Hypothalamus (tissue), 51 donors: ENCODE results near the gene TDRD3.
"Not testable (repeated sequence)": the region's sequence is repeated elsewhere in the genome, so short reads cannot be mapped to it uniquely, and the experiment has no call there.

Source experiments
- DNase-seq, 51 donors: peaks; one replicate each; lab custom pipeline; 2025; lab: John Stamatoyannopoulos, UW

TDRD3 gene

DNA sequence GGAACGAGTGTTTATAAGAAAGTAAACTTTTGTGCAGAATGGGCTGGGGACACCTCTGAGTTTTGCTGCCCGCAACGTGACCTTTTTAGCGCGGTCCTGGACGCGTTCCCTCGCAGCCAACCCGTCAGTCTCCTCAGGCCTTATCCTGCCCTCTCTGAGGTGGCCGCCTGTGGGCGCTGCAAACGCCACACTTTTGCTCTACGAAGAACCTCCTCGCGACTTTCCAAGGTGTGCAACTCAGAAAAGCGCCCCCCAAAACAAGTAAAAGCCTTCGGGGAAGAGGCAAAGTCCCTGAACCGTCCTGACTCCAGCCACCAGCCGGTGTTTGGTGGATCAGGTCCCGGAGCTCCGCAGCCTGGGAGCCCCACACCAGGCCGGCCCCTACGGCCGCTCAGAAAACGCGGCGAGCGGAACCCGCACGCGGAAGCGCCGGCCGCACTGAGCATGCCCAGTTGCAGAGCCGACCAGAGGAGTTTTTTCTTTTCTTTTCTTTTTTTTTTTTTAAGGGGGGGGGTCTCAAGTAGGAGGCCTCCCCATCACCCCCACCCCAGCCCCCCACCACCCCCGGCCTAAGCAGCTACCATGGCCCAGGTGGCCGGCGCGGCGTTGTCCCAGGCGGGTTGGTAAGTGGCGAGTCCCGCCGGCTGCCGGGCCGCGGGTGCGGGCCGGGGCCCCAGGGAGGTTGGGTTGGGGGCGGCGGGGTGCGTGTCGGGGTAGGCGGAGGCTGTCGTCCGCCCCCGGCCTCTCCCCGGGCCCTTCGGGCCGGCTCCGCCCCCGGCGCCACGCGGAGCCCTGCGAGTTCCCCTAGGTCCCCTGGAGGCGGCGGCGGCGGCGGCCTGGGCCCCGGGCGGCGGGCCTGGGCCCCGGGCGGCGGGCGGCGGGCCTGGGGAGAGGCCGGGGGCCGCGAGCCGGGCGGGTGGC, at the start of gene TDRD3:
TDRD3 (plus strand) TSS at position 438 of the 921 bp plus-strand sequence; CDS start at position 583, 145 bp downstream.
- DNase-seq = peak; percentile 50 to 96 (median 80)

DNA sequence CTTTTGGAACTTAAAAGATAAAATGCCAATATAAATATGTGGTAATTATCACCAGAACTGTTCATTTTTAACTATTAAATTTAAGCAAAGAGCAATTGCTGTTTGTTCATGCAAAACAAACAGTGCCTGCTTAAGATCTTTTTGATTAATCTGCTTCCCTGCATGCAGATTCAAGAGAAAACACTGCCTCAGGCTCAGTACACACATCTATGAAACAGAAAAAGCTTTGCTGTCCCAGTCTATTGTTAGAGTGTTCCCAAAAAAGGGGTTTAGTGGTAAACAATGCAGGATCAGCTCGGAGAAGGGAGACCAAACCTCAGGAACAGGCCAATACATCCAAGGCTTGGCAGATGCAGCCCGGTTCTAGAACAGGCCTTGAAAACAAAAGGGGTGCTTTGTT, 49.3 kb upstream of the TDRD3 start:
- DNase-seq = no peak

DNA sequence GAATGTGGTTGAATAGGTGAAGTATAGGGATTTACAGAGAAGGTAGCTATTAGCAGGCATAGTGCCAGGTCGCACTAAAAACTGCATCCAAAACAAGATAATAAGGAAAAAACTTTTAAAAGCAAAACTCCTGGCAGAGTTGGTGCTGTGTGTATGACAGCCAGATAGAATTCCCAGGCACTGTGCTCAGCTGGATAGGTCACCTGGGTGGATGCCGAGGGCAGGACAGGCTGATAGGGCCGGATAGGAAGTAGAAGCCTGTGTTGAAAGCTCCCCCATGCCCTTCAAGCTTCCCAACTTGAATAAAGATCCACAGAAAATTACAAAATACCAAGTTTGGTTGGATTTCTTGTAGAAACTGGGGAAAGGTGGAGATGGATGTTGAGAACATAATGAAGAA, 48.9 kb upstream of the TDRD3 start:
- no peak for DNase-seq

DNA sequence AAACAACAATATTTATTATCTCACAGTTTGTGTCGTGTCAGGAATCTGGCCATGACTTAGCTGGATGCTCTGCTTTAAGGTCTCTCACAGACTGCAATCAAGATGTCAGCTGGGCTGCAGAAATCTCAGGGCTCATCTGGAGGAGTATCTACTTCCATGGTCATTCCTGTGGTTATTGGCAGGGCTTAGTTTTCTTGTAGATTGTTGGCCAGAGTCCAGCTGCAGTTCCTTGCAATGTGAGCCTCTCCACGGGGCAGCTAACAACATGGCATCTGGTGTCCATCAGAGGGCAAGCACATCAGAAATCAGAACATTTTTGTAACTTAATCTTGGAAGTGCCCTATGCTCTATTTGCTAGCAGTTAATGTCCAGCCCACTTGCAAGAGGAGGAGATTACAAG, 45.7 kb upstream of the TDRD3 start:
- DNase-seq = no peak

- no peak for DNase-seq
Observed at GRCh38 chr13:60351855-60352615, 45.0 kb upstream of the TDRD3 start.

DNA sequence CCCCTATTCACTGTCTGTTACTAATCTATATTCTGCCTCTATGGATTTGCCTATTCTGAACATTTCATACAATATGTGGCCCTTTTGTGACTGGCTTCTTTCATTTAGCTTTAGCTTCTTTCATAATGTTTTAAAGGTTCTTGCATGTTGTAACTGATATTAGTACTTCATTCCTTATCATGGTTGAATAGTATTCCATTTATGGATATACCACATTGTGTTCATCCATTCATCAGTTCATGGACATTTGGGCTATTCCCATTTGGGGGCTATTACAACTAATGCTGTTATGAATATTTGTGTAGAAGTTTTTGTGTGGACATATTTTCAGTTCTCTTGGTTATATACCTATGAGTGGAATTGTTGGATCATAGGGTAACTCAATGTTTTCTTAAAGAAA, 44.4 kb upstream of the TDRD3 start:
- DNase-seq = no peak

GRCh38 chr13:60355056-60355455, 42.0 kb upstream of the TDRD3 start:
- no peak for DNase-seq

- no peak for DNase-seq
Observed at GRCh38 chr13:60356970-60357369, 40.0 kb upstream of the TDRD3 start.

- no peak for DNase-seq
Observed at GRCh38 chr13:60358453-60358852, 38.6 kb upstream of the TDRD3 start.

- no peak for DNase-seq
Observed at GRCh38 chr13:60363288-60363687, 33.7 kb upstream of the TDRD3 start.

GRCh38 chr13:60369242-60369641, 27.8 kb upstream of the TDRD3 start:
- DNase-seq = no peak

GRCh38 chr13:60370343-60370742, 26.7 kb upstream of the TDRD3 start:
- DNase-seq = peak in 4 of 51 donors; percentile 0 to 5 (median 2)

GRCh38 chr13:60372141-60372540, 24.9 kb upstream of the TDRD3 start:
- DNase-seq = no peak

DNA sequence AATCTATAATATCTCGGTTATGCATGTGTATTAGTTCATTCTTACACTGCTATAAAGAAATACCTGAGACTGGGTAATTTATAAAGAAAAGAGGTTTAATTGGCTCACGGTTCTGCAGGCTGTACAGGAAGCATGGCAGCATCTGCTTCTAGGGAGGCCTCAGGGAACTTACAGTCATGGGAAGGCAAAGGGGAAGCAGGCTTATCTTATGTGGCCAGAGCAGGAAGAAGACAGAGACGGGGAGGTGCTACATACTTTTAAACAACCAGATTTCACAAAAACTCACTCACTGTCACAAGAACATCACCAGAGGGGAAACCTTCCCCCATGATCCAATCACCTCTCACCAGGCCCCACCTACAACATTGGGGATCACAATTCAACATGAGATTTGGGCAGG, 17.7 kb upstream of the TDRD3 start:
- not testable (repeated sequence) for DNase-seq

DNA sequence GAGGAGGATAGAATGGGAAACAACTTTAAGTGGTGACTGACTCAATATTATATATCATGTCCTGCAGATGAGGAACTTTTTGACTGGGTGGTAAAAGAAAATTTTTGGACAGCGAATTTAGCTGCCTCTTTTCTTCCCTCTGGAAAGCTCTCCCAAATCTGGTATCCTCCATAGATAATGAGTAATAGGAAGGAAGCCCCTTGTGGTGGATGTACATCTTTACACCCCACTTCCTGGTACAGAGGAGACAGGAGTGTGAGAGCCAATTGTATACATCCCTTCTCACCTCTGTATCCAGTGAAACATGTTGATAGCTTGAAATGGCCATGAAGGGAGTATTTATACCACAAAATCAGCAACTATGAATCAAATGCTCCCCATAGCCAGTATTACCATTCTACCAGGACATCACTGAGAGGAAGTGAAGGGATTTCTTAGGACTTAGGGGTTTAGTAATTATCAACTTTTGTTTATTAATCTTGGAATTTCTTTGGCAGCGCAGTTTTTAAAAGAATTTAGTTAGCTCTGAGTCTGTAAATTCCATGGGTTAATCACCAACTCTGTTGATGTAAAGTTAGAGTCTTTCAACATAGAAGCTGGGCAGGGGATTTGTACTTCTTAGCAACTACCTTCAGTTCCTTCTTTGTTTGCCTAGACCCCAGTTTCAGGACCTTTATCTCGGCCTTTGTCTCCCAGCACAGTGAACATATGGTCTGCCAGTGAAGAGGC, 17.0 kb upstream of the TDRD3 start:
- DNase-seq = no peak

DNA sequence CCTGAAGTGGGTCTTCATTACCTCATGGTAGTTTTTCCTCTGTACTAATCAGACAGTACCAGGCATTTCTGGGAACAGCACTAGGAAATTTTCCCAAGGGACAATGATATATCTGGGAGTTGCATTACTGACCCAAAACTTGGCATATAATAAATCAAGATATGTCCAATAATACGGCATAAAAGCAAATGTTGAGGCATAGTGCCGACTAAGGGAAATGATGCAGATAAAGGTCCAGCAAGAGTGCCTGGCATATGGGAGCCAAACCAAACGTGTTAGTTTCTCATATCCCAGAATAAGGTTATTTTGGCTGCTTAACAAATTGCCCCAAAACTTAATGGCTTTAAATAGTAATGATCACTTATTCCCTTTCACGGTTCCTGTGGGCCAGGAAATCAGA, 12.1 kb upstream of the TDRD3 start:
- no peak for DNase-seq

- DNase-seq = no peak
Observed at GRCh38 chr13:60386250-60386649, 10.8 kb upstream of the TDRD3 start.

GRCh38 chr13:60392131-60392530, 4.9 kb upstream of the TDRD3 start:
- no peak for DNase-seq

GRCh38 chr13:60395971-60396782, 843 bp upstream of the TDRD3 start:
- DNase-seq = peak; percentile 61 to 96 (median 86)

- DNase-seq = peak in 43 of 51 donors; percentile 19 to 77 (median 52)
Observed at GRCh38 chr13:60397704-60398378, 821 bp downstream of the TDRD3 start.
